Esophagus muscularis mucosa (tissue), 3 donors: Measurements from ENCODE around the gene NFATC4.

Experiments used
- POLR2A ChIP-seq: fragments of 450-650 bp; IDR thresholded peaks from one replicate; pipeline ENCODE4 v1.6.1; 2017; ENCODE audit warnings: antibody characterized with exemption, moderate library complexity, mild to moderate bottlenecking, low read depth
- POLR2AphosphoS5 ChIP-seq, 2 donors: sonication (generic); formaldehyde crosslinking; IDR thresholded peaks; one replicate each; pipeline ENCODE4 v1.6.1; 2017; ENCODE audit warnings: antibody characterized with exemption in 2 of 2
- TF ChIP-seq, protein P1 (sequence below), 3 experiments: fragments of 200-600 bp in 2 of 3; fragments of 450-650 bp in 1 of 3; sonication (generic) in 2 of 3; IDR thresholded peaks; one replicate each; pipeline ENCODE4 v1.5.1; 2017 to 2019; ENCODE audit warnings: antibody characterized with exemption in 3 of 3, mild to moderate bottlenecking in 2 of 3, moderate library complexity in 1 of 3

DNA sequence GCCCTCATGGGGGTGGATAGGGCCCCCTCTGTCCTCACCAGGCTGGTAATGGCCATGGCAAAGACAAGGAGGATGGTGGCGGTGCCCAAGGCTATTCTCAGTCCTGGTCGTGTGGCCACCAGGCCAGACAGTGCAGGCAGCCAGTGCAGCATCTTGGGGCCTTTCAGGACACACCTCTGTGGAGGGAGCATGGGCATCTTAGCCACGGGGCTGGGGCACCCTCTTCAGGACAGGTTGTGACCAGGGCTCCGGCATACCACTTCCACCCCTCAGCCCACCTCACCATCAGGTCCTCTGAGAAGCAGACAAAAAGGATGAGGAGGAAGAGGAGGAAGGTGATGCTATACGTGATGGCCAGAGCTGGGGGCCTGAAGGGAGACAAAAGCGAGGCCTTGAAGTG, 44.0 kb upstream of the NFATC4 start:
- TF ChIP-seq POLR2AphosphoS5 (IDR thresholded peaks at IDR 0.05) (no peak), POLR2A (no peak)
- TF ChIP-seq, protein P1, sequence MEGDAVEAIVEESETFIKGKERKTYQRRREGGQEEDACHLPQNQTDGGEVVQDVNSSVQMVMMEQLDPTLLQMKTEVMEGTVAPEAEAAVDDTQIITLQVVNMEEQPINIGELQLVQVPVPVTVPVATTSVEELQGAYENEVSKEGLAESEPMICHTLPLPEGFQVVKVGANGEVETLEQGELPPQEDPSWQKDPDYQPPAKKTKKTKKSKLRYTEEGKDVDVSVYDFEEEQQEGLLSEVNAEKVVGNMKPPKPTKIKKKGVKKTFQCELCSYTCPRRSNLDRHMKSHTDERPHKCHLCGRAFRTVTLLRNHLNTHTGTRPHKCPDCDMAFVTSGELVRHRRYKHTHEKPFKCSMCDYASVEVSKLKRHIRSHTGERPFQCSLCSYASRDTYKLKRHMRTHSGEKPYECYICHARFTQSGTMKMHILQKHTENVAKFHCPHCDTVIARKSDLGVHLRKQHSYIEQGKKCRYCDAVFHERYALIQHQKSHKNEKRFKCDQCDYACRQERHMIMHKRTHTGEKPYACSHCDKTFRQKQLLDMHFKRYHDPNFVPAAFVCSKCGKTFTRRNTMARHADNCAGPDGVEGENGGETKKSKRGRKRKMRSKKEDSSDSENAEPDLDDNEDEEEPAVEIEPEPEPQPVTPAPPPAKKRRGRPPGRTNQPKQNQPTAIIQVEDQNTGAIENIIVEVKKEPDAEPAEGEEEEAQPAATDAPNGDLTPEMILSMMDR (IDR thresholded peaks at IDR 0.05) = no peak
